H1 (cell line): Measurements from ENCODE around the gene CASZ1. TPM values are rescaled to one million over a fixed set of nuclear protein-coding genes. Genes with fewer than 3 reads are reported as not detected.

Experiments
- CTCF ChIA-PET: fragments of 300-600 bp; sonication (Branson Sonifier 250); formaldehyde crosslinking; loops from one replicate; lab custom pipeline; 2021; ENCODE audit not compliant: partially characterized antibody; lab: Charles Lee
- POLR2A ChIA-PET: fragments of 300-600 bp; sonication (Branson Sonifier 250); formaldehyde crosslinking; loops from one replicate; lab custom pipeline; 2021; ENCODE audit warnings: inconsistent platforms; ENCODE audit not compliant: partially characterized antibody; lab: Charles Lee
- DNase-seq, 2 experiments: peaks; one replicate each; pipeline versions ENCODE4 v3.0.0 to v3.0.0-alpha.2; 2010 to 2022; ENCODE audit warnings: low spot score in 2 of 2, low read depth in 1 of 2, mixed read lengths in 1 of 2
- FAIRE-seq: peaks from 2 replicates; lab custom pipeline; 2011; peaks lifted over from hg19 to GRCh38; lab: Jason Lieb, UNC
- H2AFZ ChIP-seq: 2 replicates; pipeline ENCODE4 v1.8.1; 2012; ENCODE audit warnings: low read length, inconsistent platforms
- H2AK5ac ChIP-seq: 2 replicates; pipeline ENCODE4 v1.6.1; 2013; ENCODE audit warnings: low read depth, low read length
- H2BK120ac ChIP-seq: replicated peaks from 2 replicates; pipeline ENCODE3; 2013; ENCODE audit warnings: low read depth, low read length, inconsistent platforms
- H2BK12ac ChIP-seq: 2 replicates; pipeline ENCODE4 v1.6.1; 2013; ENCODE audit warnings: low read depth, low read length
- H2BK15ac ChIP-seq: 2 replicates; pipeline ENCODE4 v1.6.1; 2013; ENCODE audit warnings: low read length
- H2BK20ac ChIP-seq: 2 replicates; pipeline ENCODE4 v1.6.1; 2013; ENCODE audit warnings: low read length
- H2BK5ac ChIP-seq: 2 replicates; pipeline ENCODE4 v1.6.1; 2013; ENCODE audit warnings: low read depth, low read length
- H3K14ac ChIP-seq: 2 replicates; pipeline ENCODE4 v1.6.1; 2013; ENCODE audit warnings: inconsistent platforms; ENCODE audit not compliant: insufficient read length
- H3K18ac ChIP-seq: 2 replicates; pipeline ENCODE4 v1.6.1; 2013; ENCODE audit warnings: low read length; ENCODE audit errors: extremely low read depth
- H3K23ac ChIP-seq: 2 replicates; pipeline ENCODE4 v1.6.1; 2013; ENCODE audit warnings: inconsistent platforms; ENCODE audit not compliant: insufficient read length
- H3K23me2 ChIP-seq: 2 replicates; pipeline ENCODE4 v1.6.1; 2013; ENCODE audit warnings: low read depth, low read length
- H3K27ac ChIP-seq: 2 replicates; pipeline ENCODE4 v1.6.1; 2011; ENCODE audit warnings: low read depth, low read length, inconsistent platforms
- H3K27me3 ChIP-seq, 4 experiments: replicated peaks in 1 of 4; 1 replicate in 1 of 4; 2 replicates in 3 of 4; pipeline versions ENCODE4 v1.6.1 to v1.8.1; 2011 to 2013; ENCODE audit warnings: low read length in 3 of 4, mild to moderate bottlenecking in 3 of 4, inconsistent platforms in 2 of 4, mixed read lengths in 2 of 4, moderate library complexity in 1 of 4; ENCODE audit not compliant: control insufficient read depth in 3 of 4, insufficient read depth in 3 of 4; ENCODE audit errors: extremely low read depth in 1 of 4
- H3K36me3 ChIP-seq, 4 experiments: 2 replicates each; pipeline versions ENCODE4 v1.6.1 to v1.8.1; 2011 to 2013; ENCODE audit warnings: mild to moderate bottlenecking in 4 of 4, low read length in 3 of 4, moderate library complexity in 2 of 4, control low read depth in 1 of 4, inconsistent platforms in 1 of 4; ENCODE audit not compliant: insufficient read depth in 4 of 4, control insufficient read depth in 2 of 4
- H3K4ac ChIP-seq: replicated peaks from 2 replicates; pipeline ENCODE3; 2013; ENCODE audit warnings: low read length, low read depth, mixed read lengths, inconsistent platforms; ENCODE audit not compliant: insufficient read length
- H3K4me1 ChIP-seq, 4 experiments: replicated peaks in 1 of 4; 1 replicate in 1 of 4; 2 replicates in 3 of 4; pipeline versions ENCODE4 v1.6.1 to v1.8.1; 2011 to 2013; ENCODE audit warnings: low read length in 3 of 4, inconsistent platforms in 2 of 4, mixed read lengths in 1 of 4; ENCODE audit not compliant: insufficient read depth in 4 of 4, control insufficient read depth in 3 of 4
- H3K4me2 ChIP-seq, 2 experiments: 2 replicates each; pipeline versions ENCODE4 v1.6.1 to v1.8.1; 2011 to 2013; ENCODE audit warnings: low read depth in 2 of 2, low read length in 2 of 2, control low read depth in 1 of 2, inconsistent platforms in 1 of 2, mild to moderate bottlenecking in 1 of 2; ENCODE audit not compliant: insufficient read depth in 1 of 2
- H3K4me3 ChIP-seq, 4 experiments: fragments of 200-600, 300-600 bp in 1 of 4; sonication (generic), shearing (Covaris generic), sonication (Bioruptor Twin) in 1 of 4; 2 replicates each; pipeline versions ENCODE4 v1.5.1 to v1.8.1; 2011 to 2016; ENCODE audit warnings: low read length in 4 of 4, low read depth in 3 of 4, control low read depth in 2 of 4, inconsistent platforms in 2 of 4, mild to moderate bottlenecking in 2 of 4, mixed read lengths in 1 of 4, moderate library complexity in 1 of 4; ENCODE audit not compliant: insufficient read depth in 2 of 4; ENCODE audit errors: extremely low read depth in 1 of 4
- H3K56ac ChIP-seq: replicated peaks from 2 replicates; pipeline ENCODE3; 2013; ENCODE audit warnings: low read depth, mild to moderate bottlenecking, mixed read lengths, low read length, inconsistent platforms; ENCODE audit not compliant: insufficient read length
- H3K79me1 ChIP-seq: 2 replicates; pipeline ENCODE4 v1.6.1; 2013; ENCODE audit warnings: low read depth, low read length, control low read depth
- H3K79me2 ChIP-seq, 2 experiments: 2 replicates each; pipeline versions ENCODE4 v1.6.1 to v1.8.1; 2012 to 2013; ENCODE audit warnings: low read length in 2 of 2, mild to moderate bottlenecking in 2 of 2, inconsistent platforms in 1 of 2; ENCODE audit not compliant: insufficient read depth in 2 of 2, control insufficient read depth in 1 of 2
- H3K9ac ChIP-seq, 4 experiments: replicated peaks in 1 of 4; 1 replicate in 1 of 4; 2 replicates in 3 of 4; pipeline versions ENCODE4 v1.6.1 to v1.8.1; 2011 to 2013; ENCODE audit warnings: low read depth in 3 of 4, low read length in 3 of 4, control low read depth in 2 of 4, mild to moderate bottlenecking in 2 of 4, moderate library complexity in 2 of 4, inconsistent platforms in 1 of 4; ENCODE audit errors: extremely low read depth in 1 of 4
- H3K9me3 ChIP-seq, 2 experiments: 2 replicates each; pipeline versions ENCODE4 v1.6.1 to v1.8.1; 2012 to 2013; ENCODE audit warnings: mild to moderate bottlenecking in 2 of 2, moderate library complexity in 2 of 2, control low read depth in 1 of 2, inconsistent platforms in 1 of 2, low read depth in 1 of 2, low read length in 1 of 2, mixed read lengths in 1 of 2; ENCODE audit not compliant: insufficient read depth in 2 of 2
- H4K20me1 ChIP-seq, 2 experiments: replicated peaks in 1 of 2; 2 replicates each; pipeline versions ENCODE3 to v1.8.1; 2011 to 2013; ENCODE audit warnings: inconsistent platforms in 2 of 2, low read length in 2 of 2, mild to moderate bottlenecking in 1 of 2; ENCODE audit not compliant: insufficient read depth in 2 of 2, control insufficient read depth in 1 of 2
- H4K5ac ChIP-seq: 2 replicates; pipeline ENCODE4 v1.6.1; 2013; ENCODE audit warnings: low read length, low read depth, mixed read lengths, inconsistent platforms; ENCODE audit not compliant: insufficient read length
- H4K8ac ChIP-seq: 2 replicates; pipeline ENCODE4 v1.8.0; 2013; ENCODE audit warnings: mild to moderate bottlenecking, moderate library complexity, low read length, inconsistent platforms; ENCODE audit not compliant: insufficient read depth; ENCODE audit errors: extremely low read depth
- H4K91ac ChIP-seq: replicated peaks from 2 replicates; pipeline ENCODE3; 2013; ENCODE audit warnings: low read length, mixed read lengths, inconsistent platforms; ENCODE audit not compliant: insufficient read length
- MAFK ChIP-seq: IDR thresholded peaks from 2 replicates; pipeline ENCODE4 v1.6.1; 2012; ENCODE audit warnings: low read depth, mild to moderate bottlenecking, improper control_type of control experiment, low read length
- ZNF274 ChIP-seq: IDR thresholded peaks from 2 replicates; pipeline ENCODE4 v1.7.0; 2012; ENCODE audit warnings: low read length, borderline replicate concordance; ENCODE audit errors: extremely low read depth
- WGBS, 2 experiments: shearing (Covaris generic) in 1 of 2; methylation state at CpG; one replicate each; pipeline versions ENCODE4 v1.1.6 to v1.1.7; 2013 to 2015; ENCODE audit warnings: low lambda C conversion rate in 2 of 2, mixed read lengths in 2 of 2, inconsistent platforms in 1 of 2, low coverage in 1 of 2, missing lambda C conversion rate in 1 of 2; ENCODE audit not compliant: insufficient replicate concordance in 2 of 2, insufficient coverage in 1 of 2, insufficient read length in 1 of 2; ENCODE audit errors: extremely low coverage in 1 of 2, missing lambda C conversion rate in 1 of 2; 5-methylcytosine and 5-hydroxymethylcytosine counted together
- polyA plus RNA-seq, 7 experiments: library from polyadenylated mRNA; depleted of rRNA in 3 of 7; stranded (reverse) in 5 of 7; unstranded in 2 of 7; fragments of >200 nt in 5 of 7; fragments of 200-250 nt in 2 of 7; gene quantifications; 1 replicate in 5 of 7; 2 replicates in 1 of 7; 4 replicates in 1 of 7; pipeline versions ENCODE4 v1.2.1 to v1.2.3, GENCODE V29; 2011 to 2013; ENCODE audit warnings: missing spikeins in 2 of 7, mixed read lengths in 2 of 7
- total RNA-seq: library from RNA; stranded (reverse); fragmentation: NEBNext Ultra II Directional; extraction: Animal tissue kit (Norgen Biotek cat#: 25700); gene quantifications from 2 replicates; pipeline ENCODE4 v1.2.1, GENCODE V29; 2021

CASZ1 gene
- total and polyA plus RNA-seq, 2 of the 8 experiments (the other 6 are each of a cell fraction or from before 2014, with no cell fraction given): 4.4 to 7.7 TPM

GRCh38 chr1:10691075-10691739, 105.2 kb downstream of the CASZ1 start:
- ChIA-PET POLR2A (interaction anchor here (0.6 to 1.5 kb wide), 3 partner anchors 12 to 988 kb away, joined by 3 to 5 read pairs (median 4); no protein-coding TSS in a partner anchor), CTCF (interaction anchor here (0.7 to 3.7 kb wide), 15 partner anchors 9 to 269 kb away, joined by 3 to 20 read pairs (median 5); partner anchors contain the start of gene CASZ1)
- no peak overlapping the region for H3K4me3 ChIP-seq
- no peaks in the 10 kb centered on the region for H3K36me3 ChIP-seq
- H2BK120ac ChIP-seq: no peak overlapping the region
- no peak overlapping the region for H2BK15ac ChIP-seq
- no peak overlapping the region for H3K18ac ChIP-seq
- H3K4ac ChIP-seq: no peak overlapping the region
- TF ChIP-seq ZNF274 (no peak), MAFK (0 out of 2 replicates have a peak, but pooled peaks have one; percentile 8)
- H2BK20ac ChIP-seq: no peak overlapping the region
- peaks cover 2% of the 10 kb centered on the region; the same call in 1 of the 2 replicates for H3K79me1 ChIP-seq
- DNase-seq (no peak), FAIRE-seq (no peak)
- WGBS, 2 experiments: 94% methylated on average over 14 of the region's 17 CpGs; no CpG with 5 or more reads in 1 of the 2 experiments
- H4K8ac ChIP-seq: no peak overlapping the region
- H3K14ac ChIP-seq: no peak overlapping the region
- no peak overlapping the region for H4K5ac ChIP-seq
- H3K4me2 ChIP-seq: no peak overlapping the region
- peaks cover 0 to 4% of the 10 kb centered on the region in 2 experiments for H4K20me1 ChIP-seq
- no peak overlapping the region for H3K9ac ChIP-seq
- no peak overlapping the region for H3K56ac ChIP-seq
- H2BK12ac ChIP-seq: no peak overlapping the region; the same call in 1 of the 2 replicates
- H4K91ac ChIP-seq: no peak overlapping the region
- peaks cover 0 to 3% (median 2%) of the 10 kb centered on the region in 4 experiments; a peak in 2 of 7 replicates for H3K27me3 ChIP-seq
- no peaks in the 10 kb centered on the region for H3K79me2 ChIP-seq
- H3K4me1 ChIP-seq: peaks cover 0 to 16% (median 11%) of the 10 kb centered on the region in 4 experiments; a peak in 6 of 7 replicates
- no peaks in the 10 kb centered on the region for H3K9me3 ChIP-seq
- no peak overlapping the region for H2AFZ ChIP-seq
- no peak overlapping the region for H2AK5ac ChIP-seq
- H3K23me2 ChIP-seq: peaks cover 4% of the 10 kb centered on the region; the same call in 1 of the 2 replicates
- H2BK5ac ChIP-seq: no peak overlapping the region
- H3K23ac ChIP-seq: no peak overlapping the region
- H3K27ac ChIP-seq: no peak overlapping the region
